Mesendoderm (in vitro differentiated cells): ENCODE results near the gene PPDPF.
A peak's percentile ranks its signal among the peaks of the same experiment; 100 is the strongest.

Experiments used
- DNase-seq: peaks from one replicate; pipeline ENCODE4 v3.0.0; 2013
- H2AK5ac ChIP-seq: 2 replicates; pipeline ENCODE4 v1.6.1; 2013; ENCODE audit warnings: low read length, inconsistent platforms
- H2BK120ac ChIP-seq: 2 replicates; pipeline ENCODE4 v1.6.1; 2013; ENCODE audit warnings: low read depth, mild to moderate bottlenecking, low read length, moderate library complexity, mixed read lengths
- H2BK15ac ChIP-seq: replicated peaks from 2 replicates; pipeline ENCODE4 v1.6.1; 2013; ENCODE audit warnings: low read depth, mild to moderate bottlenecking, moderate library complexity
- H2BK5ac ChIP-seq: 2 replicates; pipeline ENCODE4 v1.6.1; 2013; ENCODE audit warnings: low read length, inconsistent platforms
- H3K18ac ChIP-seq: 2 replicates; pipeline ENCODE4 v1.6.1; 2013; ENCODE audit warnings: mild to moderate bottlenecking, low read length, mixed read lengths
- H3K23ac ChIP-seq: one replicate; pipeline ENCODE4 v1.6.1; 2013; ENCODE audit warnings: low read length
- H3K27ac ChIP-seq: 2 replicates; pipeline ENCODE4 v1.5.1; 2013; ENCODE audit warnings: low read depth, mild to moderate bottlenecking, inconsistent platforms, low read length, moderate library complexity
- H3K27me3 ChIP-seq: 2 replicates; pipeline ENCODE4 v1.6.1; 2013; ENCODE audit warnings: low read length, control low read depth, mild to moderate bottlenecking, inconsistent platforms; ENCODE audit not compliant: insufficient read depth, poor library complexity
- H3K36me3 ChIP-seq: 2 replicates; pipeline ENCODE4 v1.6.1; 2013; ENCODE audit warnings: low read length, inconsistent platforms; ENCODE audit not compliant: control insufficient read depth, insufficient read depth
- H3K4ac ChIP-seq: one replicate; pipeline ENCODE4 v1.6.1; 2013; ENCODE audit warnings: low read depth, mild to moderate bottlenecking, low read length, moderate library complexity
- H3K4me1 ChIP-seq: 2 replicates; pipeline ENCODE4 v1.6.1; 2013; ENCODE audit warnings: low read depth, low read length, inconsistent platforms; ENCODE audit not compliant: control insufficient read depth
- H3K4me2 ChIP-seq: 2 replicates; pipeline ENCODE4 v1.6.1; 2013; ENCODE audit warnings: low read length
- H3K4me3 ChIP-seq: 2 replicates; pipeline ENCODE4 v1.5.1; 2013; ENCODE audit warnings: mild to moderate bottlenecking, low read length
- H3K56ac ChIP-seq: one replicate; pipeline ENCODE4 v1.6.1; 2013; ENCODE audit warnings: low read length
- H3K79me1 ChIP-seq: 2 replicates; pipeline ENCODE4 v1.6.1; 2013; ENCODE audit warnings: low read length, inconsistent platforms
- H3K79me2 ChIP-seq: 2 replicates; pipeline ENCODE4 v1.6.1; 2013; ENCODE audit warnings: mild to moderate bottlenecking, low read length; ENCODE audit not compliant: control insufficient read depth, insufficient read depth
- H3K9ac ChIP-seq: 2 replicates; pipeline ENCODE4 v1.6.1; 2013; ENCODE audit warnings: low read length, inconsistent platforms
- H4K5ac ChIP-seq: one replicate; pipeline ENCODE4 v1.6.1; 2013; ENCODE audit warnings: low read length
- H4K8ac ChIP-seq: one replicate; pipeline ENCODE4 v1.6.1; 2013; ENCODE audit warnings: low read depth, mild to moderate bottlenecking, control low read depth, low read length, moderate library complexity
- WGBS: extraction: QIAGEN DNeasy Blood & Tissue Kit; methylation state at CpG from one replicate; pipeline ENCODE4 v1.1.7; 2013; ENCODE audit warnings: low lambda C conversion rate, missing lambda C conversion rate; ENCODE audit not compliant: insufficient coverage; ENCODE audit errors: extremely low coverage; 5-methylcytosine and 5-hydroxymethylcytosine counted together

The PPDPF gene

DNA sequence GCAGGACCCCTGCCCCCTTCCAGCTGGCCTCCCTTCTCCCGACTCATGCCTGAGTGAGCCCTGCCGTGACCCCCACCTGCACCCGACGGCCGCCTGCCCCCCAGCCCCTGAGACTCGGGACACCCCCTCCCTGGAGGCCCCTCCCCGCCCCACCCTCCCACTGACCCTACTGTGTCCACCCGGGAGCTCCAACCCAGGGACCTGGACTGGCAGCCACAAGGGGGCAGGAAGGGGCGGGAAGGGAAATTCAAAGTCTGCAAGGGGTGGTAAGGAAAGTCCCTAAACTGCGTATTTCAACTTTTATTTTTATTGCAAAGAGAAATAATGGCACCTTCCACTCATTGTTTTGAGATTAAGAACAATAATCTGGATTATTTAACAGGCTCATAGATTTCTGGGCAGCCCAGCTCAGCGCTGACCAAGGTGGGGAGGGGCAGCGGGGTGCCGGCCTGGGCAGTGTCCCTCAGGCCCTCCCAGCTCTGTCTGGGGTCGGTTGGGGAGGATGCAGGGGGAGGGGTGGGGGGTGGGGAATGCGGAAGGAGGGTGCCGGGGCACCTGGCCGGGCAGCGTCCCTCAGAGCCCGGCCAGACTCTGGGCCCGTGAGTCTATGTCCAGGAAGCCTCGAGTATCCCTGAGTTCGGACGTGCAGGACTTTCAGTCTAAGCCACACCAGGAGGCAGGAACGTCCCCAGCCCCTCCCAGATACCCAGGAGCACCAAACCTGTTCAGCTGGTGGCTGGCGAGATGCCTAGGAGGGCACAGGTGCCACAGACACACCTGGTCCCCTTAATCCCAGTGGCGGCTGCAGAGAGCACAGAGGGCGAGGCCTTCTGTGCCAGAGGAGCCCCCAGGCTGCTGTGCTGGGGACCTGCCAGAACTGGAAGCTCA, 17.9 kb downstream of the PPDPF start:
- Histone ChIP-seq H4K5ac (no peak overlapping the region), H3K18ac (no peak overlapping the region), H4K8ac (no peak overlapping the region), H3K4me2 (no peak overlapping the region), H3K23ac (no peak overlapping the region), H3K79me2 (no peaks in the 10 kb centered on the region), H2BK15ac (no peak overlapping the region), H3K79me1 (no peaks in the 10 kb centered on the region), H3K27ac (no peak overlapping the region), H3K9ac (no peak overlapping the region), H2BK5ac (no peak overlapping the region), H3K4me3 (no peak overlapping the region), H3K27me3 (no peaks in the 10 kb centered on the region), H3K4me1 (no peaks in the 10 kb centered on the region), H3K4ac (no peak overlapping the region), H3K56ac (peak overlapping the region; percentile 83), H2BK120ac (no peak overlapping the region), H2AK5ac (no peak overlapping the region), H3K36me3 (no peaks in the 10 kb centered on the region)
- no peak for DNase-seq
- no CpG with 5 or more reads among the region's 27 CpGs for WGBS

DNA sequence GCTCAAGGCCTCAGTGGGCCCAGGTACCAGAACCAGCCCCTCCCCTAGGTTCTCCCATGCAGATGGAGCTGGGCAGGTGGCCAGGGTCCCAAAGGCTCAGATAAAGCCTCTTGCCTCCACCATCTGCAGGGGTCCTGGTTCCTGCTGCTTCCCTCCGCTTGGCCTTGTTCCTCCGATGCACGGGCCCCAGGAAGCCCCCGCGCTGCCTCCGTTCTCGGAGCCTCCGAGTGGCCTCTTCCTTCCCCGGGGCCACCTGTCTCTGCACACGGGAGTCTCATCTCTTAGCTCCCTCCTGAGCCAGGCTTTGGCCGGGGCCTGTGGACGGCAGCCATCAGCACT, 18.5 kb downstream of the PPDPF start:
- Histone ChIP-seq H3K4me1 (no peaks in the 10 kb centered on the region), H2BK15ac (no peak overlapping the region), H3K9ac (no peak overlapping the region), H3K36me3 (no peaks in the 10 kb centered on the region), H3K4me3 (no peak overlapping the region), H4K5ac (no peak overlapping the region), H3K23ac (no peak overlapping the region), H2BK120ac (no peak overlapping the region), H3K27ac (no peak overlapping the region), H3K79me1 (no peaks in the 10 kb centered on the region), H2AK5ac (no peak overlapping the region), H3K18ac (no peak overlapping the region), H3K56ac (no peak overlapping the region), H3K79me2 (no peaks in the 10 kb centered on the region), H3K4ac (no peak overlapping the region), H3K27me3 (no peaks in the 10 kb centered on the region), H2BK5ac (no peak overlapping the region), H3K4me2 (no peak overlapping the region), H4K8ac (no peak overlapping the region)
- no CpG with 5 or more reads among the region's 12 CpGs for whole genome bisulfite sequencing
- no peak for DNase-seq

DNA sequence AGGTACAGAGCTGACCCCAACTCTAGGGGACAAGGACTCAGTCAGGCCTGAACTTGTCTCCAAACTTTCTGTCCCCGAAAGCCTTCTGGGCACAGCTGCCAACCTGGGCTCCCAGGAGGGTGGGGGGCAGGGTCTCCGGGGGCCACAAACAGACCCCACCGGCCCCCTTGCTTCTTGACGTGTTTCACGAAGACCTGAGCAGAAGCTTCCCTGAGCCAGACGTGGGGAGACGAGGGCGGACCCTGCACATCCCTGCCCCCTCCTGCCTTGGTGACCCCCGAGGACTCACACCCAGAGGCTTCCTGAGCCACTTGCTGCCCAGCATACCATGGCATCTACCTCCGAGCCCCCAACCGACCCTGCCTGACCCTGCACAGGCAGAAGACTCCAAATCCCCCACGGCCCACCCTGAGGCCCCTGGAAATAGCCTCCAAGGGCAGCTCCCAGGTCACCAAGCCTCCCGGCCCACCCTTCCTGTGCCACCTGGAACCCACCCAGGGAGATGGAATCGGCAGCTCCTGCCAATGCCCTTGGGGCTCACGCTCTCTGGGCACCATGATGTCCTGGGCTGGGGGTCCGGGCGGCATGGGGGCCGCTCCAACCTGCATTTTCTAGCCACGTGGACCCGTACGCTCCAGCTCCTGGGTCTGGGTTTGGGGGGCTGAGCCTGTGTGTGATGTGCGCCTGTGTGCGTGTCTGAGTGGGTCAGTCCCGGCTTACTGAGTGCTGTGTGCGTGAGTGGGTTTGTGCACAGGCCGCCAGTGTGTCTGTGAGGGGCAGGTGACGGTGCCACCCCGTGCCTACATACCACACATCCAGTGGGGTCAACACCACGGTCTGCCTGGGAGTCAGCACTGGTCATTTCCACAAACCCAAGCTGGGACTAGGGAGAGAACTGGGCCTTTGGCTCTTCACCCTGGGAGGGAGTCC, 19.1 kb downstream of the PPDPF start:
- Histone ChIP-seq H3K4me2 (no peak overlapping the region), H3K27me3 (no peaks in the 10 kb centered on the region), H4K8ac (no peak overlapping the region), H3K4ac (no peak overlapping the region), H2BK5ac (no peak overlapping the region), H3K36me3 (no peaks in the 10 kb centered on the region), H3K4me3 (no peak overlapping the region), H3K4me1 (no peaks in the 10 kb centered on the region), H3K27ac (no peak overlapping the region), H3K9ac (no peak overlapping the region), H3K56ac (no peak overlapping the region), H3K79me1 (no peaks in the 10 kb centered on the region), H3K18ac (no peak overlapping the region), H3K79me2 (no peaks in the 10 kb centered on the region), H3K23ac (no peak overlapping the region), H2BK120ac (no peak overlapping the region), H2BK15ac (no peak overlapping the region), H4K5ac (no peak overlapping the region), H2AK5ac (no peak overlapping the region)
- no peak for DNase-seq
- WGBS = no CpG with 5 or more reads among the region's 29 CpGs

DNA sequence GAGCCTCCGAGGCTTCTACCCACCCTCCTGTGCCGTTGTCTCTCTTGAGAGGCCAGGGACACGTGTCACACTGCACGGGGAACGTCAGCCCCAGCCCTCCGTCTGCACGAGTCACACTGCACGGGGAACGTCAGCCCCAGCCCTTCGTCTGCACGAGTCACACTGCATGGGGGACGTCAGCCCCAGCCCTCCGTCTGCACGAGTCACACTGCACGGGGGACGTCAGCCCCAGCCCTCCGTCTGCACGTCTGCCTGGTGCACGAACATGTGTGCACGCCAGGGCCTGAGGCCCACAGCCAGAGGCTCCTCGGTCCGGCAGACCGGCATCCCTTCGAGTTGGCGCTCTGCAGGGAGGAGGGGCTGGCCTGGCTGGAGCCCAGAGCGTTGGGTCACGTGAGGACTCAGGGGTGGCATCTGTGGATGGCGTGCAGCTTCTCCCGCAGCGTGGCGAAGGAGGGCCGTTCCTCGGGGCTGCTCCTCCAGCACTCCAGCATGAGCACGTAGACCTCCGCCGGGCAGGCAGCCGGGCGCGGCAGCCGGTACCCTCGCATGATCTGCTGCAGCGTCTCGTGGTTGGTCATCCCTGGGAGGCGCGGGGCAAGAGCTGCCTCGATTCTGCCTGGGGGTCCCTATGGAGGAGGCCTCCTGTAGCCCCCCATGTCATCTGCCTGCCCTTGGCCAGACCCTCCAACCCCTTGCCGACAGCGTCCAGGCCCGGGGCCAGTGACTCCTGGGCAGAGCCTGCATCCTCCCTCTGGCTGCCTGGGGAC, 20.0 kb downstream of the PPDPF start:
- Histone ChIP-seq H3K4ac (no peak overlapping the region), H3K79me1 (no peaks in the 10 kb centered on the region), H3K4me1 (no peaks in the 10 kb centered on the region), H3K18ac (no peak overlapping the region), H2BK15ac (no peak overlapping the region), H2AK5ac (no peak overlapping the region), H3K79me2 (no peaks in the 10 kb centered on the region), H3K27ac (no peak overlapping the region), H3K56ac (peak overlapping the region; percentile 42), H3K4me3 (no peak overlapping the region), H3K36me3 (no peaks in the 10 kb centered on the region), H3K9ac (no peak overlapping the region), H2BK120ac (no peak overlapping the region), H4K8ac (no peak overlapping the region), H2BK5ac (no peak overlapping the region), H3K27me3 (no peaks in the 10 kb centered on the region), H4K5ac (no peak overlapping the region), H3K23ac (no peak overlapping the region), H3K4me2 (no peak overlapping the region)
- WGBS = no CpG with 5 or more reads among the region's 49 CpGs
- no peak for DNase-seq

DNA sequence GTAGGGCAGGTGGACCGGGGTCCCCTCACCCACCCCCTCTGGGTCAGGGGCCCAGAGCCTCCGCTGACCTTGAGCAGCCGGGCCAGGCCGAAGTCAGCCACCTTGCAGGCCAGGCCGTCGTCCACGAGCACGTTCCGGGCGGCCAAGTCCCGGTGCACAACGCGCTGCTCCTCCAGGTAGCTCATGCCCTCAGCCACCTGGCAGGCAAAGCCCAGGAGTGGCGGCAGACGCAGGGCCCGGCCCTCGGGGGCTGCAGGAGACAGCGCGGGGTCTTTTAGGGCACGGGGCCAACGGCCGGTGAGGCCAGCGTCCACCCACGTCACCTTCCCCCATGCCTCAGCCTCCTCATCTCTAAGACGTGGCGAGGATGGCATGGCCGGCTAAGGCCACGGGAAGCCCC, 20.8 kb downstream of the PPDPF start:
- Histone ChIP-seq H3K79me2 (no peaks in the 10 kb centered on the region), H3K4ac (no peak overlapping the region), H2BK120ac (no peak overlapping the region), H3K27ac (no peak overlapping the region), H4K5ac (no peak overlapping the region), H3K4me2 (no peak overlapping the region), H3K56ac (no peak overlapping the region), H3K9ac (no peak overlapping the region), H3K27me3 (no peaks in the 10 kb centered on the region), H4K8ac (no peak overlapping the region), H3K4me1 (no peaks in the 10 kb centered on the region), H2AK5ac (no peak overlapping the region), H3K36me3 (no peaks in the 10 kb centered on the region), H3K4me3 (no peak overlapping the region), H3K23ac (no peak overlapping the region), H2BK5ac (no peak overlapping the region), H2BK15ac (no peak overlapping the region), H3K18ac (no peak overlapping the region), H3K79me1 (no peaks in the 10 kb centered on the region)
- no CpG with 5 or more reads among the region's 28 CpGs for WGBS
- no peak for DNase-seq
